NT2/D1 (cell line): Measurements from ENCODE around the gene CNPY1.

Source experiments
- DNase-seq: peaks from one replicate; pipeline ENCODE4 v3.0.0-alpha.2; 2011; ENCODE audit warnings: low read depth, low spot score
- H3K27me3 ChIP-seq: 2 replicates; pipeline ENCODE4 v1.6.0; 2011; ENCODE audit warnings: mild to moderate bottlenecking; ENCODE audit not compliant: insufficient read length, insufficient read depth
- H3K36me3 ChIP-seq: 2 replicates; pipeline ENCODE4 v1.6.1; 2011; ENCODE audit warnings: mild to moderate bottlenecking, low read length, mixed read lengths; ENCODE audit not compliant: insufficient read depth, insufficient read length
- H3K4me1 ChIP-seq: 2 replicates; pipeline ENCODE4 v1.5.1; 2011; ENCODE audit not compliant: insufficient read depth, insufficient read length
- H3K4me3 ChIP-seq: 2 replicates; pipeline ENCODE4 v1.5.1; 2011; ENCODE audit warnings: low read depth; ENCODE audit not compliant: insufficient read length
- H3K9ac ChIP-seq: 2 replicates; pipeline ENCODE4 v1.6.0; 2011; ENCODE audit warnings: low read depth; ENCODE audit not compliant: insufficient read length
- H3K9me3 ChIP-seq: 2 replicates; pipeline ENCODE4 v1.5.1; 2011; ENCODE audit warnings: mild to moderate bottlenecking, low read length; ENCODE audit not compliant: insufficient read depth
- SUZ12 ChIP-seq: IDR thresholded peaks from 2 replicates; pipeline ENCODE4 v1.6.1; 2011; ENCODE audit not compliant: insufficient read length, insufficient read depth; ENCODE audit errors: extremely low read depth
- YY1 ChIP-seq: IDR thresholded peaks from 2 replicates; pipeline ENCODE4 v1.6.1; 2011; ENCODE audit not compliant: insufficient read length, insufficient read depth
- ZNF274 ChIP-seq: IDR thresholded peaks from 2 replicates; pipeline ENCODE4 v1.6.1; 2011; ENCODE audit warnings: mild to moderate bottlenecking, low read depth, low read length

CNPY1 gene

GRCh38 chr7:155471718-155472117 lies 74.6 kb downstream of the CNPY1 start:
- Histone ChIP-seq H3K9ac (no peak overlapping the region), H3K27me3 (peaks cover 98% of the 10 kb centered on the region), H3K9me3 (no peaks in the 10 kb centered on the region), H3K4me1 (peaks cover 2% of the 10 kb centered on the region), H3K36me3 (no peaks in the 10 kb centered on the region), H3K4me3 (no peak overlapping the region)
- no peak for DNase-seq
- TF ChIP-seq SUZ12 = no peak
- TF ChIP-seq YY1 = no peak
- no peak for TF ChIP-seq ZNF274

GRCh38 chr7:155470686-155471638 lies 75.4 kb downstream of the CNPY1 start:
- no peaks in the 10 kb centered on the region for H3K9me3 ChIP-seq
- H3K9ac ChIP-seq = no peak overlapping the region
- TF ChIP-seq YY1 (no peak), SUZ12 (no peak), ZNF274 (no peak)
- peaks cover 98% of the 10 kb centered on the region for H3K27me3 ChIP-seq
- no peak for DNase-seq
- peaks cover 2% of the 10 kb centered on the region for H3K4me1 ChIP-seq
- H3K36me3 ChIP-seq = no peaks in the 10 kb centered on the region
- H3K4me3 ChIP-seq = no peak overlapping the region

GRCh38 chr7:155470186-155470487 lies 76.2 kb downstream of the CNPY1 start:
- Histone ChIP-seq H3K9ac (no peak overlapping the region), H3K36me3 (no peaks in the 10 kb centered on the region), H3K4me1 (peaks cover 4% of the 10 kb centered on the region), H3K27me3 (peaks cover 98% of the 10 kb centered on the region), H3K4me3 (no peak overlapping the region), H3K9me3 (no peaks in the 10 kb centered on the region)
- no peak for TF ChIP-seq SUZ12
- TF ChIP-seq YY1 = no peak
- no peak for TF ChIP-seq ZNF274
- no peak for DNase-seq

- Histone ChIP-seq H3K9ac (no peak overlapping the region), H3K27me3 (peaks cover 98% of the 10 kb centered on the region), H3K36me3 (no peaks in the 10 kb centered on the region), H3K4me3 (no peak overlapping the region), H3K9me3 (no peaks in the 10 kb centered on the region), H3K4me1 (peaks cover 4% of the 10 kb centered on the region)
- TF ChIP-seq SUZ12 (no peak), ZNF274 (no peak), YY1 (no peak)
- no peak for DNase-seq
These were observed 76.8 kb downstream of the CNPY1 start for GRCh38 chr7:155469311-155470185.

GRCh38 chr7:155468785-155469148 lies 77.6 kb downstream of the CNPY1 start:
- Histone ChIP-seq H3K9me3 (no peaks in the 10 kb centered on the region), H3K4me3 (no peak overlapping the region), H3K27me3 (peaks cover 98% of the 10 kb centered on the region), H3K9ac (no peak overlapping the region), H3K36me3 (no peaks in the 10 kb centered on the region), H3K4me1 (peaks cover 4% of the 10 kb centered on the region)
- no peak for DNase-seq
- TF ChIP-seq ZNF274 (no peak), SUZ12 (peak; percentile 53), YY1 (no peak)

GRCh38 chr7:155467846-155468784 lies 78.2 kb downstream of the CNPY1 start:
- Histone ChIP-seq H3K9me3 (no peaks in the 10 kb centered on the region), H3K27me3 (peaks cover 98% of the 10 kb centered on the region), H3K36me3 (no peaks in the 10 kb centered on the region), H3K4me1 (peaks cover 4% of the 10 kb centered on the region), H3K9ac (peak overlapping the region; percentile 50), H3K4me3 (peak overlapping the region; percentile 24)
- no peak for DNase-seq
- no peak for TF ChIP-seq ZNF274
- no peak for TF ChIP-seq YY1
